B cell (primary cell): ENCODE measurements around the gene NTN5. TPM values are rescaled to one million over a fixed set of nuclear protein-coding genes. Genes with fewer than 3 reads are reported as not detected.

ENCODE experiments used
- ATAC-seq: fragments of 200-7000 bp; cut with Tn5 transposase; one replicate; pipeline ENCODE4 v1.10.0; 2021; ENCODE audit warnings: low read depth, mild to moderate bottlenecking, moderate number of reproducible peaks, moderate library complexity
- CTCF ChIA-PET: fragments of 350-600 bp; sonication (Branson Sonifier 250); formaldehyde crosslinking; loops from one replicate; lab custom pipeline; 2021; ENCODE audit warnings: antibody characterized with exemption, inconsistent platforms; lab: Charles Lee
- POLR2A ChIA-PET: fragments of 350-600 bp; sonication (Branson Sonifier 250); formaldehyde crosslinking; loops from one replicate; lab custom pipeline; 2021; ENCODE audit warnings: antibody characterized with exemption; lab: Charles Lee
- DNase-seq: peaks from one replicate; pipeline ENCODE4 v3.0.0; 2013
- H2AFZ ChIP-seq: 2 replicates; pipeline ENCODE4 v1.6.1; 2012; ENCODE audit warnings: mild to moderate bottlenecking, low read depth, low read length; ENCODE audit not compliant: insufficient read depth, poor library complexity, severe bottlenecking
- H3K27ac ChIP-seq, 2 donors: 1 replicate in 1 of 2; 2 replicates in 1 of 2; pipeline ENCODE4 v1.5.1; 2012 to 2013; ENCODE audit warnings: low read length in 2 of 2, mild to moderate bottlenecking in 2 of 2, moderate library complexity in 1 of 2
- H3K27me3 ChIP-seq, 4 experiments: fragments of 200-600 bp in 1 of 4; sonication (generic) in 1 of 4; replicated peaks in 1 of 4; 1 replicate in 2 of 4; 2 replicates in 2 of 4; pipeline versions ENCODE4 v1.6.1 to v1.7.0; 2013 to 2016; ENCODE audit warnings: low read length in 3 of 4, mild to moderate bottlenecking in 2 of 4, mixed read lengths in 1 of 4, moderate library complexity in 1 of 4; ENCODE audit not compliant: insufficient read depth in 4 of 4, control insufficient read depth in 3 of 4; ENCODE audit errors: control extremely low read depth in 1 of 4
- H3K36me3 ChIP-seq, 2 experiments: replicated peaks in 1 of 2; 1 replicate in 1 of 2; 2 replicates in 1 of 2; pipeline versions ENCODE4 v1.6.1 to v1.7.1; 2013; ENCODE audit warnings: low read length in 1 of 2; ENCODE audit not compliant: insufficient read depth in 2 of 2, control insufficient read depth in 1 of 2; ENCODE audit errors: control extremely low read depth in 1 of 2, extremely low read depth in 1 of 2
- H3K4me1 ChIP-seq, 2 donors: fragments of 200-600 bp in 1 of 2; sonication (generic) in 1 of 2; 1 replicate in 1 of 2; 2 replicates in 1 of 2; pipeline versions ENCODE4 v1.5.1 to v1.6.1; 2013 to 2017; ENCODE audit warnings: low read length in 2 of 2; ENCODE audit not compliant: control insufficient read depth in 2 of 2, insufficient read depth in 2 of 2
- H3K4me2 ChIP-seq: replicated peaks from 2 replicates; pipeline ENCODE3; 2012; ENCODE audit warnings: mild to moderate bottlenecking, low read depth, low read length; ENCODE audit not compliant: poor library complexity, severe bottlenecking
- H3K4me3 ChIP-seq, 5 experiments: fragments of 200-600 bp in 1 of 5; sonication (generic) in 1 of 5; 1 replicate in 3 of 5; 2 replicates in 2 of 5; pipeline versions ENCODE4 v1.5.1 to v1.7.0; 2011 to 2016; ENCODE audit warnings: low read length in 4 of 5, mild to moderate bottlenecking in 4 of 5, low read depth in 2 of 5, control low read depth in 1 of 5, moderate library complexity in 1 of 5; ENCODE audit not compliant: insufficient read depth in 1 of 5; ENCODE audit errors: control extremely low read depth in 1 of 5, extremely low read depth in 1 of 5
- H3K79me2 ChIP-seq: fragments of 200-600 bp; sonication (generic); one replicate; pipeline ENCODE4 v1.6.0; 2016; ENCODE audit warnings: low read length; ENCODE audit not compliant: control insufficient read depth, insufficient read depth
- H3K9ac ChIP-seq: fragments of 200-600 bp; sonication (generic); 2 replicates; pipeline ENCODE4 v1.6.1; 2017; ENCODE audit warnings: mild to moderate bottlenecking, low read length, moderate library complexity
- H3K9me3 ChIP-seq, 3 donors: one replicate each; pipeline versions ENCODE4 v1.6.1 to v1.7.1; 2013; ENCODE audit warnings: low read length in 2 of 3; ENCODE audit not compliant: control insufficient read depth in 2 of 3, insufficient read depth in 1 of 3; ENCODE audit errors: control extremely low read depth in 1 of 3
- H4K20me1 ChIP-seq: 2 replicates; pipeline ENCODE4 v1.6.0; 2012; ENCODE audit warnings: mild to moderate bottlenecking, low read length; ENCODE audit not compliant: insufficient read depth, control insufficient read depth, poor library complexity, severe bottlenecking
- H3K27ac Mint-ChIP-seq: one replicate; pipeline ENCODE4 v1.8.0; 2021; ENCODE audit warnings: mixed read lengths
- H3K27me3 Mint-ChIP-seq: one replicate; pipeline ENCODE4 v1.8.0; 2021; ENCODE audit warnings: mixed read lengths
- H3K4me1 Mint-ChIP-seq: one replicate; pipeline ENCODE4 v1.8.0; 2021; ENCODE audit warnings: mixed read lengths
- H3K4me3 Mint-ChIP-seq: one replicate; pipeline ENCODE4 v1.8.0; 2021; ENCODE audit warnings: mixed read lengths
- H3K9me3 Mint-ChIP-seq: one replicate; pipeline ENCODE4 v1.8.0; 2022; ENCODE audit warnings: mixed read lengths; ENCODE audit not compliant: insufficient read depth
- CTCF ChIP-seq: fragments of 200-600 bp; IDR thresholded peaks from one replicate; pipeline ENCODE4 v1.8.0; 2022; ENCODE audit warnings: antibody characterized with exemption, mild to moderate bottlenecking
- EZH2 ChIP-seq: IDR thresholded peaks from 2 replicates; pipeline ENCODE4 v1.6.1; 2012; ENCODE audit warnings: borderline replicate concordance, low read depth, mild to moderate bottlenecking, moderate library complexity, low read length; ENCODE audit not compliant: insufficient read depth, poor library complexity, severe bottlenecking
- WGBS: methylation state at CpG from one replicate; pipeline ENCODE4 v1.1.5; 2013; ENCODE audit warnings: missing lambda C conversion rate; ENCODE audit not compliant: insufficient coverage; 5-methylcytosine and 5-hydroxymethylcytosine counted together
- intact Hi-C: fragments of 100-400 bp; cut with micrococcal nuclease; formaldehyde crosslinking; loops from one replicate; pipeline ENCODE4 v1.10.0; 2022
- polyA plus RNA-seq: library from polyadenylated mRNA; depleted of rRNA; stranded (reverse); fragments of >200 nt; gene quantifications from 2 replicates; pipeline ENCODE4 v1.2.3, GENCODE V29; 2012
- total RNA-seq, 2 donors: library from RNA; stranded (reverse); fragments of 120-200 nt in 1 of 2; gene quantifications; 1 replicate in 1 of 2; 2 replicates in 1 of 2; pipeline versions ENCODE4 v1.2.3 to v1.2.4, GENCODE V29; 2013 to 2022

NTN5 gene
- total and polyA plus RNA-seq, 2 donors (not counting 1 experiment from before 2014, with no cell fraction given): 1.2 to 1.8 TPM

- intact Hi-C loops: loop anchor here (1.0 to 2.0 kb wide), 9 partner anchors 8 to 319 kb away; partner anchors contain the start of gene FTL
- Mint-ChIP-seq H3K27ac (peak within 1 kb of the TSS; percentile 98), H3K4me3 (peak within 1 kb of the TSS; percentile 96), H3K9me3 (no peaks in the 10 kb centered on the region), H3K27me3 (no peaks in the 10 kb centered on the region), H3K4me1 (peaks cover 50% of the 10 kb centered on the region)
- Histone ChIP-seq H3K9me3 (peaks cover 0 to 8% (median 0%) of the 10 kb centered on the region in 3 donors), H3K27ac (peak within 1 kb of the TSS; percentile 74 to 80), H3K4me3 (peak within 1 kb of the TSS; percentile 52 to 95 (median 75)), H3K4me2 (peak within 1 kb of the TSS; percentile 99), H2AFZ (peak within 1 kb of the TSS; percentile 97), H3K9ac (peak within 1 kb of the TSS; percentile 87), H3K36me3 (no peaks in the 10 kb centered on the region), H3K79me2 (peaks cover 43% of the 10 kb centered on the region), H3K4me1 (peaks cover 23 to 45% of the 10 kb centered on the region in 2 donors), H4K20me1 (no peaks in the 10 kb centered on the region), H3K27me3 (no peaks in the 10 kb centered on the region)
- peak; percentile 87 for ATAC-seq
- TF ChIP-seq CTCF: peak; percentile 80
- TF ChIP-seq EZH2: no peak
- POLR2A ChIA-PET: interaction anchor here (0.6 to 2.4 kb wide), 15 partner anchors 9 to 347 kb away, joined by 3 to 22 read pairs (median 4); partner anchors contain the start of genes DBP, GYS1, RPL18 and RUVBL2
- CTCF ChIA-PET: interaction anchor here (0.6 to 3.5 kb wide), 19 partner anchors 8 to 325 kb away, joined by 3 to 51 read pairs (median 6); partner anchors contain the start of genes DBP and HSD17B14
- WGBS: under 1% methylated on average over 29 of the region's 33 CpGs
- peak; percentile 94 for DNase-seq
These were observed 26.7 kb downstream of the NTN5 start, which contains the start of gene CA11 for GRCh38 chr19:48646001-48646721. Gene CA11, minus strand, starts transcription at chr19:48646187. Its CDS starts 555 bp downstream, at chr19:48645632.
